Ovary (tissue), 3 donors: Measurements from ENCODE around the gene CLDN15.

Source experiments
- EP300 ChIP-seq: sonication (generic); formaldehyde crosslinking; IDR thresholded peaks from one replicate; pipeline ENCODE4 v1.6.1; 2017; ENCODE audit warnings: antibody characterized with exemption
- POLR2A ChIP-seq: fragments of 450-650 bp; IDR thresholded peaks from one replicate; pipeline ENCODE4 v1.6.1; 2017; ENCODE audit warnings: antibody characterized with exemption, mild to moderate bottlenecking, moderate library complexity
- TF ChIP-seq, protein P1 (sequence below), 3 donors: fragments of 450-650 bp in 2 of 3; fragments of 200-600 bp in 1 of 3; IDR thresholded peaks; one replicate each; pipeline versions ENCODE4 v1.5.1 to v1.8.0; 2016 to 2022; ENCODE audit warnings: antibody characterized with exemption in 3 of 3, mild to moderate bottlenecking in 1 of 3
- donor health status: DM: no; HTN: no; CAD: no.

DNA sequence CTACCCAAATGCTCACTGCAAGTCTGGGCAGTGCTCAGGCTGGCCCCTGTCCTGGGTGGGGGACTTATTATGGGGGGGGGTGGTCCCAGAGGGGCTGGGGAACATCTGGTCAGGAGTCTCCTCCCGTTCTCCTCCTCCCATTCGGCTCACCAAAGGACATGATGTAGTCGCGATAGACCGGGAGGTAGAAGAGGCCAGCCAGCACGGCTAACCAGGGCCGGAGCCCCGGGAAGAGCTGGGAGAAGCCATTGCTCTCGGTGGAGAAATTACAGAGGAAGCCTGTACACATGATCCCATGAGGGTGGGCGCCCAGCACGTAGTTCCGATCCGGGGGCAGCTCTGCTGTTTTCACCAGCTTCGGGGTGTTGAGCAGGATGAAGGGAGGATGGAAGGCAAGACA, 39.1 kb downstream of the CLDN15 start:
- TF ChIP-seq, protein P1, sequence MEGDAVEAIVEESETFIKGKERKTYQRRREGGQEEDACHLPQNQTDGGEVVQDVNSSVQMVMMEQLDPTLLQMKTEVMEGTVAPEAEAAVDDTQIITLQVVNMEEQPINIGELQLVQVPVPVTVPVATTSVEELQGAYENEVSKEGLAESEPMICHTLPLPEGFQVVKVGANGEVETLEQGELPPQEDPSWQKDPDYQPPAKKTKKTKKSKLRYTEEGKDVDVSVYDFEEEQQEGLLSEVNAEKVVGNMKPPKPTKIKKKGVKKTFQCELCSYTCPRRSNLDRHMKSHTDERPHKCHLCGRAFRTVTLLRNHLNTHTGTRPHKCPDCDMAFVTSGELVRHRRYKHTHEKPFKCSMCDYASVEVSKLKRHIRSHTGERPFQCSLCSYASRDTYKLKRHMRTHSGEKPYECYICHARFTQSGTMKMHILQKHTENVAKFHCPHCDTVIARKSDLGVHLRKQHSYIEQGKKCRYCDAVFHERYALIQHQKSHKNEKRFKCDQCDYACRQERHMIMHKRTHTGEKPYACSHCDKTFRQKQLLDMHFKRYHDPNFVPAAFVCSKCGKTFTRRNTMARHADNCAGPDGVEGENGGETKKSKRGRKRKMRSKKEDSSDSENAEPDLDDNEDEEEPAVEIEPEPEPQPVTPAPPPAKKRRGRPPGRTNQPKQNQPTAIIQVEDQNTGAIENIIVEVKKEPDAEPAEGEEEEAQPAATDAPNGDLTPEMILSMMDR (IDR thresholded peaks at IDR 0.05): no peak
- no peak for TF ChIP-seq EP300
- TF ChIP-seq POLR2A: no peak
